SU-DHL-6 (cell line): Measurements from ENCODE around the gene CBX6.

Experiments used
- CTCF ChIP-seq: fragments of 200-600 bp; sonication (generic); IDR thresholded peaks from one replicate; pipeline ENCODE4 v1.5.1; 2017; ENCODE audit warnings: antibody characterized with exemption, mild to moderate bottlenecking, low read length, moderate library complexity; ENCODE audit not compliant: insufficient read depth, poor library complexity, severe bottlenecking
- EZH2phosphoT487 ChIP-seq: fragments of 200-600 bp; sonication (generic), shearing (Covaris generic); conservative IDR thresholded peaks from 2 replicates; pipeline ENCODE4 v1.6.1; 2018; ENCODE audit warnings: mild to moderate bottlenecking, antibody characterized with exemption, low read length, moderate library complexity, mixed read lengths

DNA sequence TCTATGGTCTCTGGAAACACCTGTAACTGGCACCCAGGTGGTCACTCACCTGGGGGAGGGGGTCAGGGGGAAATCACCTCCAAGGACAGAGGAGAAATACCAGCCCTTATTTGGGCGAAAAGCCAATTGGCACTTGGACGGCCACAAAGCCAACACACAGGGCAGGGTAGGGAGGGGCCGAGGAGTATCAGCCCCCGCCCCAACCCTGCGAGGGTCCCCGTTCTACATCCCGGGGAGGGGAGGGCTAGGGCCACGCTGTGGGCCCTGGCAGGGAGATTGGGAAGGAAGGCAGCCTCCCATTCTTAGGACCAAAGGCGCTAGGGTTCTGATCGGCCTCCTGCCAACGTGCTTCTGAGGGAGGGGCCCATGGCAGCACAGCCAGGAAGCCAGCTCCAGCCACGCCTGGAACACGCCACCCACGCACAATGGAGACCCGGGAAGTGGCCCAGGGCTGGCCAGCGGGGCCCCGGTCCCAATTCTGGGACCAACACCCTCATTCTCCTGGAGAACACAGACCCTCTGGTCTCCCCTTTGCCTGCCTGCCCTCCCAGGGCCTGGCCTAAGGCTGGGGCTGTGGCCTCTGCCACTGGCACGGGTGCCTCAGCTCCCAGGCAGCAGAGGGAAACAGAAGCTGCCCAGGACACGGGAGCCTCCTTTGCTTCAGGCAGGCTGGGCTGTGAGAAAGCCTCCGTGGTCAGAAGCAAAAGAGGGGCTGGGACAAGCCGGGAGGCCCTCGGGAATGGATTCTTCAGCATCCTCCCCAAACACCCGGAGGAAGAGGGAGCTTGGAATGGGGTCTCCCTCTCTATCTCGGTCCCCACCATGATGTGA is 7.4 kb downstream of the CBX6 start:
- TF ChIP-seq CTCF: no peak
- no peak for TF ChIP-seq EZH2phosphoT487
